Tongue (tissue), 2 donors: Measurements from ENCODE around the gene CTSK. TPM values are rescaled to one million over a fixed set of nuclear protein-coding genes. Genes with fewer than 3 reads are reported as not detected.
A peak's percentile ranks its signal among the peaks of the same experiment; 100 is the strongest.
"Not testable (repeated sequence)": the region's sequence is repeated elsewhere in the genome, so short reads cannot be mapped to it uniquely, and the experiment has no call there.

Experiments
- DNase-seq: peaks from one replicate; pipeline ENCODE4 v3.0.0-alpha.2; 2015
- total RNA-seq: library from RNA; depleted of rRNA; stranded (reverse); fragments of >200 nt; gene quantifications from one replicate; pipeline ENCODE4 v1.2.3, GENCODE V29; 2014

CTSK gene
- total RNA-seq = 85.3 TPM

- peak; percentile 57 for DNase-seq
These were observed at the start of gene CTSK for GRCh38 chr1:150808121-150808520. TSS of gene CTSK (minus strand) at chr1:150808260. CDS start at chr1:150806805, 1,455 bp downstream.

GRCh38 chr1:150852734-150853133, 44.7 kb upstream of the CTSK start:
- DNase-seq = not testable (repeated sequence)

- DNase-seq = not testable (repeated sequence)
These were observed 42.8 kb upstream of the CTSK start for GRCh38 chr1:150850801-150851362.

GRCh38 chr1:150846473-150847146, 38.5 kb upstream of the CTSK start:
- no peak for DNase-seq

GRCh38 chr1:150843474-150843873, 35.4 kb upstream of the CTSK start:
- DNase-seq = no peak

- DNase-seq = no peak
These were observed 34.9 kb upstream of the CTSK start for GRCh38 chr1:150842964-150843363.

- no peak for DNase-seq
These were observed 34.3 kb upstream of the CTSK start for GRCh38 chr1:150842343-150842742.

- DNase-seq = no peak
These were observed 33.6 kb upstream of the CTSK start for GRCh38 chr1:150841626-150842025.

- DNase-seq = not testable (repeated sequence)
These were observed 32.8 kb upstream of the CTSK start for GRCh38 chr1:150840850-150841249.

- peak; percentile 3 for DNase-seq
These were observed 28.2 kb upstream of the CTSK start for GRCh38 chr1:150836129-150836773.

- DNase-seq = not testable (repeated sequence)
These were observed 25.9 kb upstream of the CTSK start for GRCh38 chr1:150833961-150834360.

GRCh38 chr1:150832597-150832996, 24.5 kb upstream of the CTSK start:
- DNase-seq = no peak

GRCh38 chr1:150829751-150830150, 21.7 kb upstream of the CTSK start:
- DNase-seq = no peak

GRCh38 chr1:150826299-150826698, 18.2 kb upstream of the CTSK start:
- no peak for DNase-seq

GRCh38 chr1:150820730-150821512, 12.9 kb upstream of the CTSK start:
- no peak for DNase-seq

- no peak for DNase-seq
These were observed 7.8 kb upstream of the CTSK start for GRCh38 chr1:150815871-150816270.

GRCh38 chr1:150813028-150813707, 5.1 kb upstream of the CTSK start:
- DNase-seq = peak; percentile 69

- no peak for DNase-seq
These were observed 3.0 kb upstream of the CTSK start for GRCh38 chr1:150810958-150811659.

- no peak for DNase-seq
These were observed 1.6 kb upstream of the CTSK start for GRCh38 chr1:150809651-150810050.

GRCh38 chr1:150808846-150809245, 786 bp upstream of the CTSK start:
- DNase-seq = peak; percentile 5

GRCh38 chr1:150807249-150808023, 624 bp downstream of the CTSK start:
- DNase-seq = peak; percentile 38
